Stimulated activated CD8-positive, alpha-beta memory T cell treated with anti-CD3 and anti-CD28 coated beads, Interleukin-7, amount 100 ng/mL, for 4 hours (primary cell): ENCODE data around the gene PHGDH.

Source experiments
- DNase-seq, 2 donors: peaks; one replicate each; pipeline ENCODE4 v3.0.0-alpha.2; 2020; ENCODE audit warnings: low read depth in 2 of 2

The PHGDH gene

GRCh38 chr1:119731741-119732430, 20.2 kb downstream of the PHGDH start:
- DNase-seq = no peak

DNA sequence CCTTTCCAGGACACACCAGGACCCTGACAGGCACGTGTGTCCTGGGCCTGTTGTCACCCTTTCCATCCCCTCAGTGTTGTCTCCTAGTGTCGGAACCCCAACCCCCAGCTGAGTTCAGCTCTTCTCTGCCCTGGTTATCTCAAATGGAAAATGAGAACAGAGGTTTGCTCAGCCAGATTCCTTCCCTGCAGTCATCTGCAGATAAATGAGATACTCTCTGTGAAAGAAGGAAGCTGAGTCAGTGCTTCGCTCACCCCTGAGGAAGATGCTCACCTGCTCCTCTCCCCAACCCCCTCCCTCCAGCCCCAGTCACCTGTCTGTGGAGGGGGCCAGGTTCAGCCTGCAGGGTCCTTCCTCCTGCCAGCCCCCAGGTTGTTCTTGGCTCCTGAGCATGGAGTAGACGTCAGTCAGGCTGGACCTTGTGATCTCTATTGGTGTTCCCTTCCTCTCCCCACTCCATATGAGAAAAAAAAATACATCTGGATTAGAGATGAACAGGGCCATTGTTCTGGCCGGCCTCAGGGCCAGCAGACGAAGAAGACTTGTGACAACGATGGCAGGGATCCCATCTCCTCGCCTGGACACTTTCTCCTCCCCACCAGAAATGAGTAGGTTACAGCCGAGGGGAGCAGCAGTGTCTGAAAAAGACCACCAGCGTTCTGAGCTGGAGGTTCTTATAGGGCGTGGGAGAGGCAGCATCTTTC, 20.9 kb downstream of the PHGDH start:
- no peak for DNase-seq

- DNase-seq = no peak
Observed at GRCh38 chr1:119733754-119734153, 22.0 kb downstream of the PHGDH start.

DNA sequence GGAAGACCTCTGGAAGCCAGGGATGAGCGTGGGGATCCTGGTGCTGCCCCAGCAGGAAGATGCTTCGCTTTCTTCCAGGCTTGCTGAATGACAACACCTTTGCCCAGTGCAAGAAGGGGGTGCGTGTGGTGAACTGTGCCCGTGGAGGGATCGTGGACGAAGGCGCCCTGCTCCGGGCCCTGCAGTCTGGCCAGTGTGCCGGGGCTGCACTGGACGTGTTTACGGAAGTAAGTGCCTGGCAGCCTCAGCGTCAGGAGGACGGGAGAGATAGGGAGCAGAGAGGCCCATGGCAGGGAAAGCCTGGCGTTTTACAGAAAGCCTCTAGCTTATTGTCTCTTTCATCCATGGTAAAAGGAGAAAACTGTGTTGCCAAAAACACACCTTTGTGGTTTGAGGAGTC, 23.5 kb downstream of the PHGDH start:
- DNase-seq = no peak

DNA sequence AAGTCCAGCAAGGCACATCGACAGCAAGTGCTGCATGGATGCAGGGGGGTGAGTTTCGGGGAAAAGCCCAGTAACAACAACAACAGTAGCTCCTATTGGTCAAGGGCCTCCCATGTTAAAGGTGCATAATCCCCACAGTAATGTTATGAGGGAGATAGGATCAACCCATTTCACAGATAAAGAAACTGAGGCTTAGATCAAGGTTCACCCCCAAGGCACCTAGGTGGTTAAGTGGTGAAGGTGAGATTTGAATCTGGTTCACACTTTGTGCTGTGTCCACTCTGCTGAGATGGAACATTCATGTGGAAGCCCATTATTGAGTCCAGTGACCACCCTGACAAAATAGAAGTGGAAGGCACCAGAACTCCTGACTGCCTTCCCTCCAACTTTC, 24.9 kb downstream of the PHGDH start:
- DNase-seq = no peak

- DNase-seq = no peak
Observed at GRCh38 chr1:119737040-119737682, 25.4 kb downstream of the PHGDH start.

DNA sequence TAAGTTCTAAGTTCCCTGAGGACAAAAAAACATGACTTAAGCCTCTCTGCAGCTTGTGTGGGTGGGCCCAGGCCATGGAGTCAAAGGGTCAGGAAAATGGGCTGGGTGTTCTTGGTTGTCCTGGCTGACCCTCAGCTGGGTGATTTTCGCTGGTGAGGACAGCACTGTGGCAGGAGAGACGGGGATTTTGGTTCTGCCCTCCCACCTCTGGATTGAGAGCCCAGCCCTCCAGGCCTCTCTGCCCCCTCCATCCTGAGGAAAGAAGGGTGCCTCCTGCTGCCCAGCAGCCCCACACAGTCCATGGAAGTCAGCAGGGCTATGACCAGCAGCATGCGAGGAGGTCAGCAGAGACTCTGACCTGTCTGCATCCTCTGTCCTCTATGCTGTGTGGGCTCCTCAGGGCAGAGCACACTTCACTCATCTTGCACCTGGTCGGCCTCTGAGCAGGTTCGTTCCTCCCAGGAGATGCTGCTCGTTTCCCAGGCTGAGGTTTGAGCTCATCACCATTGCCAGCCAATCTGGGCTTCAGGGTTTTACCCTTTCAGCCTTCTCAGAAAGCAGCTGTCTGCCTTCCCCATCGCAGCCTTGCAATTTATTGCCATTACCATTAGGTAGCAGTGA, 26.5 kb downstream of the PHGDH start:
- DNase-seq = no peak

DNA sequence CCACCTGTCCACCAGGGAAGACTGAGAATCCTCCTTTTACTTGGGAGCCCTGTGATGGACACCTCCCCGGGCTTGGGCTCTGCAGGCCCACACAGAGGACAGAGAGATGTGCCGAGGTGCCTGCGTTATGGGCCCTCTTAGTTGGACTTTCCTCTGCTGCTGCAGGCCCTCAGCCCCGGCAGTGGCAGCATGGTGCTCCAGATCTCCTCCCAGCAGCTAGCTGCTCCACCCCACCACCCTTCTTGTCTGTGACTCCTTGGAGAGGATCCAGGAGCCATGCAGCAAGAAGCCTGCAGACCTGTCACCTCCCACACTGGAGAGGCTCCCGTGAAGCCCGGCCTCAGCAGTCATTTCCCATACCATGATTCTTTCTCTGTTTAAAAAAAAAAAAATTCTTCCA, 27.4 kb downstream of the PHGDH start:
- no peak for DNase-seq

- no peak for DNase-seq
Observed at GRCh38 chr1:119740261-119740660, 28.5 kb downstream of the PHGDH start.

DNA sequence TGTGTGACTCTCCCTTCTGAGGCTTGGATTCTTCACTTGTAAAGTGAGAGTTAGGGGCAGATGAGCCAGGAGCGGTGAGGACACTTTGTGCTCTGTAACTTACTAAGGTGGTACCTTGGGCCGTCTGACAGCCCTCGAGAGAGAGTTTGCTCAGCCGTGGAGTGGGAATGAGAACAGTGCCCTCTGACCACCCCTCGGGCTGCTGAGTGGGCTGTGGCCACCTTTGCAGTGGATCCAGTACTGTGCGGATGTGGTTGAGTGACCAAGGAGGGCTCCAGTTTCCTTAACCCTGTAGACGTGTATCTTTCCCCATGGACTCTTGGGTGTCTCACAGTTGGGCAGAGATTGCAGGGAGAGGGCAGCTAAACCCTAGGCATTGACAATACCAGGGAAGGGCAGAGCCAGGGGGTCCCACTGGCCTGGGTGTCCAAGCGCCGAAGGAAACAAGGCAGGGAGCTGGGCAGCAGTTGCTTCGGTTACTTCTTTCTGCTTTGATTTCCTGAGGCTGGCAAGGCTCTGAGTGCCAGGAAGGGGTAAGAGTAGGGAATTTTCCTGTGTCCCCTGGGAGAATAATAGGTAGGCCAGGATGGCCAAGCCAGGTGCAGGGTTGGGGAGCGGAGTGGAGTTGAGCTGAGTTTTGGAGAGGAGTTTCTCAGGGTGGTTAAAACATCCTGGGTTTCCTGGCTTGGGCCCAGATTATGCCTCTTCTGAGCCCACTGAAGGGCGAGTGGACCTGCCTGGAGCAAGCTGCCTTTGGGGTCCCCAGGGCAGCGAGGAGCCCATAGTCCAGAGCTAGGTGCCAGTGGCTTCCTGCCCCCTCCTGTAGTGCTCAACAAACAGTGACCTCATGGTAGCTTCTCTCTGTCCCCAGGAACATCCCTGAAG, 29.4 kb downstream of the PHGDH start:
- no peak for DNase-seq

GRCh38 chr1:119742202-119742601, 30.5 kb downstream of the PHGDH start:
- DNase-seq = no peak

- no peak for DNase-seq
Observed at GRCh38 chr1:119742677-119743076, 30.9 kb downstream of the PHGDH start.

DNA sequence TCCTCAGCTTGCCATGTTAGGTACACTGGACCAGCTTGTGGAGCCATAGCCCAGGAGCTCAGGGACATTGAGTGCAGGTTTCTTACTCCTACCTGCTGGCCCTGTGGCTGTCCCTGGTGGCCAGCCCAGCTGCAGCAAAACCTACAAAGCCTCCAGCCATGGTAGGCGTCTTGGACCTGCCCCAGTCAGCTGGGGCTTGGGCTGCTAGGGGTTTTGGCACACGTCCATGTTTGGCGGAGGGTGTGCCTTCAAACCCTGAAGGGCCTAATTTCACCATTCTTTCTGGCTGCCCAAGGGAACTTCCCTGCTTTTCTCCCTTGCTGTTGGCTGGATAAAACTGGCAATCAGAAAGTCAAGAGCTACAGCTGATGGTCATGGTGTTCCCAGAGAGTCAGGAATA, 31.6 kb downstream of the PHGDH start:
- no peak for DNase-seq

DNA sequence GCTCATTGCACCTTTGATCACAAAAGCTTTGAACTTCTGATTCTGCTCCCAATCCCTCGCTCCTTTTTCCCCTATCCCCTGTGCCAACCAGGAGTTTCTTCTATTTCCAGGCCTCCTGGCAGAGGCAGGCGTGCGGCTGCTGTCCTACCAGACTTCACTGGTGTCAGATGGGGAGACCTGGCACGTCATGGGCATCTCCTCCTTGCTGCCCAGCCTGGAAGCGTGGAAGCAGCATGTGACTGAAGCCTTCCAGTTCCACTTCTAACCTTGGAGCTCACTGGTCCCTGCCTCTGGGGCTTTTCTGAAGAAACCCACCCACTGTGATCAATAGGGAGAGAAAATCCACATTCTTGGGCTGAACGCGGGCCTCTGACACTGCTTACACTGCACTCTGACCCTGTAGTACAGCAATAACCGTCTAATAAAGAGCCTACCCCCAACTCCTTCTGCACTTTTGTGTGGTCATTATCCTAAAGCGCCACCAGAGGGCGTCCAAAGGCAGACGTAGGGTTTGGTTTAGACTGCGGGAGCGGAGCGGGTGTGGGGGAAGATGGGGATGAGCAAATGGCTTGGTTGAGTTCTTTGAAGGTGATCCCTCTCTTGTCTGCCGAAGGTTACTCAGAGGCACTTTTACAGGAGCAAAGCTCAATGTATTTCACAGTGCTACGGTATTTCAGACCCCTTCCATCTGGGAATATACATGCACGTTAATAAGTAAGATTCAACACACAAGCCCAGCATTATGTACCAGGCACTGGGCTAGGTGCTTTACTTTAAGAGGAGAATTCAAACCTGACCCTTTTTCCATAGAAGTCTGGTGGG, 32.3 kb downstream of the PHGDH start:
- DNase-seq = peak; percentile 21 to 31

DNA sequence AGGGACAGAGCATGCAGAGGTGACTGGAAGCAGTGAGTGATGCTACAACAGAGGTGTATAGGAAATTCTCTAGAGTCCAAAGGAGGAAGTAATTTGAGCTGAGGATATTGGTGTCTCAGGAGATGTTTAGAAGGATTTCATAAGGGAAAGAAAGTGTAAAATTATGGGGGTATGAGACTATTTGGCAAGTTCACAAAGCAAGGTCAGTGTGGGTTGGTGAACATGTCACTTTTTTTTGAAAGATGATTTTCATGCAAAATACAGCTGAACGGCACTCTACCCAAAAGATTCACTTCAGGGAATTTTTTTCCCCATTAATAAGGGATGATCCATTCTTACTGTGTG, 32.8 kb downstream of the PHGDH start:
- DNase-seq = no peak

GRCh38 chr1:119745034-119745433, 33.3 kb downstream of the PHGDH start:
- DNase-seq = no peak

GRCh38 chr1:119747451-119747850, 35.7 kb downstream of the PHGDH start:
- no peak for DNase-seq

DNA sequence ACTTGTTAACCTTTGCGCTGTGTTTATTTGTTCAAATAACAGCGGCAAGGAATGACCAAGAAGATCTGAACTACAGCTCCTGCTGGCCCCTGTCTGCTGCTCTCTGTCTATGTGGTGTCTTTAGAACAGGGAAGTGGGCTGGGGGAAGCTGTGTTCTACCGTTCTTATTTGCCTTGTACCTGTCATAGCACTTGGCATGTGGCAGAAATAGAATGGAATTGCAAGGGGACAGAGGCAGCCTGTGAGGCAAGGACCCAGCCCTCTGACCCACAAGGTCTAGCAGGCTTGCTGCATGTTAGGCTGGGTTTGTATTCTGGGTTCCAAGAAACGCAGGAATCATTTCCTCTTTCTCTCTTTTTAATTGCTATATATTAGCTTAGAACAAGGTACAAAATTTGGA, 36.3 kb downstream of the PHGDH start:
- DNase-seq = no peak

DNA sequence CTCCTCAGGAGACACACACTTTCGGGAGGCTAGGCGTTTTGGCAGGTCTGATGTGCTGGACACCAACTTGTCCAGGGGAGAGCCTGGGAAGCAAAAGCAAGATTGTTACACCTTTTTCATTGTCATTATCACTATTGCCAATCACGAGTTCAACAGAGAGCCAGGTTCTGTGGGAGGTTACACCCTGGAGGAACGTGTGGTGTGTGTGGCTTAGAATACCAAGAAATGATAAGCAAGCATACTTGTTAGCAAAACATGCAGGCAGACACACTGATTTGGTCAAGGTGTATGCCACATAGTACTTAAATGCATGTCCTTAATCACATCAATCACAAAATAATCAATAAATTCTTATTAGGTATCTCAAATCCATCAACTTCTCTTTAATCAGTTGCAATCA, 40.9 kb downstream of the PHGDH start:
- no peak for DNase-seq

DNA sequence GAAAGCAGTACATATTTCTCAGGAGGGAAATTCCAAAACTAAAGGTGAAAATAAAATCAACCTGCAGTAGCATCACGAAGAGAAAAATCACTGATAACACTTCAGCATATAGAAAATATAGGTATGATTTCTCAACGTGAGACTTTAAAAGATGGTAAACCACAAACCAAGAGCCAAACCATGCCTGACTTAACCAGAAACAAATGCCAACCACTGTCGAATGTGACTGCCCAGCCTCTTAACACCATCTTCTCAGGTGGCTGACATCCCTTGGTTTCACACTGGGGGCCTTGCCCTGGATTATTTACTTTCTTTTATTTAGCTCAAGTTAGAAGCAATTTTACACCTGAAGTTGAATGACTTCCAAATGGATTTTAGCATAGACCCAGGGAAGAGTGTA, 46.9 kb downstream of the PHGDH start:
- no peak for DNase-seq

DNA sequence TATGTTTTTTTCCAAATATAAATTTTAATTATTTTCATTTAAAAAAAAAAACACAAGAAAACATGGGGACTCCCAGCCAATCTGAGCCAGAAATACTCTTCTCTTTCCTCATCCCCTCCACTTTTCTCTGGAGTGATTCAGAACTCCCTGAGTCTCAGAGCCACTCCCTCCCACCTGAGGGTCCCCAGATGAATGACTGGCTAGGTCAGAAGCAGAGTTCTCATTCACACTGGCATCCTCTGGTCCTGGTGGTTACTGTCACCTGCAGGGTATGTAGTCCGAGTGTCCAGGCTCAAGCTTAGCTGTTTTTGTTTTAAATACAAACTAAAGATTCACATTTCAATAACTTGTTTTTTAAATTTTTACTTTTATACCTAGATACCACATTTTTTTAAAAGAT, 50.7 kb downstream of the PHGDH start:
- no peak for DNase-seq
